SIG-M5 treated with dmso at 0.1 percent for 504 hours (cell line): Measurements from ENCODE around the gene SAFB.

Source experiments
- DNase-seq: peaks from one replicate; lab custom pipeline; 2025; ENCODE audit not compliant: unreplicated experiment; lab: John Stamatoyannopoulos, UW

Gene SAFB

GRCh38 chr19:5622465-5623396, at the start of gene SAFB, which contains the start of gene SAFB2:
TSS of gene SAFB (plus strand) at chr19:5623083. CDS start at chr19:5623206, 123 bp downstream.
TSS of gene SAFB2 (minus strand) at chr19:5622776. CDS start at chr19:5622715, 61 bp downstream.
- DNase-seq, result peak; percentile 95

- DNase-seq, result no peak
These were observed 47.3 kb upstream of the SAFB start for GRCh38 chr19:5575590-5575989.

GRCh38 chr19:5578097-5578846, 44.6 kb upstream of the SAFB start:
- DNase-seq, result peak; percentile 57

GRCh38 chr19:5579286-5579685, 43.6 kb upstream of the SAFB start:
- DNase-seq, result no peak

- DNase-seq, result no peak
These were observed 43.2 kb upstream of the SAFB start for GRCh38 chr19:5579697-5580096.

GRCh38 chr19:5580161-5580571, 42.7 kb upstream of the SAFB start:
- DNase-seq, result no peak

GRCh38 chr19:5585461-5586299, 37.2 kb upstream of the SAFB start:
- no peak for DNase-seq

- DNase-seq, result no peak
These were observed 36.4 kb upstream of the SAFB start for GRCh38 chr19:5586300-5587070.

- no peak for DNase-seq
These were observed 35.8 kb upstream of the SAFB start for GRCh38 chr19:5587071-5587455.

GRCh38 chr19:5587661-5588060, 35.2 kb upstream of the SAFB start:
- no peak for DNase-seq

- DNase-seq, result no peak
These were observed 34.4 kb upstream of the SAFB start for GRCh38 chr19:5588441-5588840.

GRCh38 chr19:5588906-5589676, 33.8 kb upstream of the SAFB start:
- no peak for DNase-seq

- no peak for DNase-seq
These were observed 32.6 kb upstream of the SAFB start for GRCh38 chr19:5590151-5590864.

GRCh38 chr19:5590865-5591154, 32.1 kb upstream of the SAFB start:
- no peak for DNase-seq

- no peak for DNase-seq
These were observed 31.4 kb upstream of the SAFB start for GRCh38 chr19:5591476-5591875.

- no peak for DNase-seq
These were observed 30.1 kb upstream of the SAFB start for GRCh38 chr19:5592531-5593342.

- DNase-seq, result no peak
These were observed 29.3 kb upstream of the SAFB start for GRCh38 chr19:5593343-5594255.
